MCF 10A (cell line): ENCODE results near the gene HAX1. TPM values are rescaled to one million over a fixed set of nuclear protein-coding genes. Genes with fewer than 3 reads are reported as not detected.

Source experiments
- BruUV-seq: library from RNA; stranded (reverse); fragments of 400-500 nt; replicated peaks from 2 replicates; lab custom pipeline; 2021; lab: Mats Ljungman, UMichigan
- CTCF ChIA-PET: fragments of 300-600 bp; sonication (Branson Sonifier 250); formaldehyde crosslinking; extraction: SDS; loops from one replicate; lab custom pipeline; 2021; ENCODE audit warnings: antibody characterized with exemption, inconsistent platforms; lab: Yijun Ruan, JAX
- POLR2A ChIA-PET: fragments of 300-600, 350-650 bp; sonication (Branson Sonifier 250); formaldehyde crosslinking; extraction: SDS; loops from one replicate; lab custom pipeline; 2020; ENCODE audit warnings: antibody characterized with exemption, inconsistent platforms; lab: Yijun Ruan, JAX
- DNase-seq: peaks from one replicate; pipeline ENCODE4 v3.0.0-alpha.2; 2018; ENCODE audit not compliant: unreplicated experiment
- H3K27ac Mint-ChIP-seq: one replicate; pipeline ENCODE4 v1.8.0; 2022; ENCODE audit warnings: mild to moderate bottlenecking, low read depth, mixed read lengths; ENCODE audit not compliant: unreplicated experiment
- H3K27me3 Mint-ChIP-seq: one replicate; pipeline ENCODE4 v1.8.0; 2022; ENCODE audit warnings: mixed read lengths; ENCODE audit not compliant: insufficient read depth, unreplicated experiment
- H3K36me3 Mint-ChIP-seq: one replicate; pipeline ENCODE4 v1.8.0; 2022; ENCODE audit warnings: mild to moderate bottlenecking, moderate library complexity, mixed read lengths; ENCODE audit not compliant: insufficient read depth, unreplicated experiment
- H3K4me1 Mint-ChIP-seq: one replicate; pipeline ENCODE4 v1.8.0; 2022; ENCODE audit warnings: mixed read lengths; ENCODE audit not compliant: insufficient read depth, unreplicated experiment
- H3K4me3 Mint-ChIP-seq: one replicate; pipeline ENCODE4 v1.8.0; 2022; ENCODE audit warnings: mild to moderate bottlenecking, moderate library complexity, mixed read lengths; ENCODE audit not compliant: unreplicated experiment
- H3K9me3 Mint-ChIP-seq: one replicate; pipeline ENCODE4 v1.8.0; 2022; ENCODE audit warnings: mixed read lengths; ENCODE audit not compliant: unreplicated experiment
- intact Hi-C: fragments of 100-400 bp; cut with micrococcal nuclease; formaldehyde crosslinking; loops from 2 replicates; pipeline ENCODE4 v1.14.1; 2022
- total RNA-seq: library from RNA; stranded (reverse); gene quantifications from 2 replicates; pipeline ENCODE4 v1.2.3, GENCODE V29; 2022
- TF ChIP-seq, protein P1 (sequence below): fragments of 200-600 bp; IDR thresholded peaks from one replicate; pipeline ENCODE4 v1.8.0; 2022; ENCODE audit warnings: antibody characterized with exemption, mild to moderate bottlenecking; ENCODE audit not compliant: unreplicated experiment

The HAX1 gene
- total RNA-seq, 1 experiment from 2014 or later, result 295 TPM

DNA sequence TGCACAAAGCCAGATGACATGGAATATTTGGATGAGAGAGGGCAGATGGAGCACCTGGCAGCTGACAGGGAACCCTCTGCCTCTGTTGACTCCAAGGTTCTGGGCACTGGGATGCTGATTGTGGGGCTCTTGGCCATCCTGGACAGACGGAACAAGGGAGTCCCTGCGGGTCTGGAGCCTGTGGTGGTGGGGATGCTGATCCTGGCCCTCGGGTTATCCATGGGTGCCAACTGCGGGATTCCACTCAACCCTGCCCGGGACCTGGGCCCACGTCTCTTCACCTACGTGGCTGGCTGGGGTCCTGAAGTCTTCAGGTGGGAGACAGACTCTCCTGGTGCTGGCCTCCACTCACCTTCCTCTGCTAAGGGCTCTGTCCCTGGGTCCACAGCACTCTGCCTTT is 51.1 kb downstream of the HAX1 start:
- no peak overlapping the region for H3K4me3 Mint-ChIP-seq
- CTCF ChIA-PET, result interaction anchor here (0.6 to 6.8 kb wide), 14 partner anchors 9 to 716 kb away, joined by 3 to 82 read pairs (median 4); no protein-coding TSS in a partner anchor
- H3K9me3 Mint-ChIP-seq, result no peaks in the 10 kb centered on the region
- H3K36me3 Mint-ChIP-seq, result no peaks in the 10 kb centered on the region
- intact Hi-C loops, result no loop called here
- H3K27me3 Mint-ChIP-seq, result no peaks in the 10 kb centered on the region
- no peak for DNase-seq
- BruUV-seq, result no TSS peak
- peaks cover 31% of the 10 kb centered on the region for H3K4me1 Mint-ChIP-seq
- TF ChIP-seq, protein P1, sequence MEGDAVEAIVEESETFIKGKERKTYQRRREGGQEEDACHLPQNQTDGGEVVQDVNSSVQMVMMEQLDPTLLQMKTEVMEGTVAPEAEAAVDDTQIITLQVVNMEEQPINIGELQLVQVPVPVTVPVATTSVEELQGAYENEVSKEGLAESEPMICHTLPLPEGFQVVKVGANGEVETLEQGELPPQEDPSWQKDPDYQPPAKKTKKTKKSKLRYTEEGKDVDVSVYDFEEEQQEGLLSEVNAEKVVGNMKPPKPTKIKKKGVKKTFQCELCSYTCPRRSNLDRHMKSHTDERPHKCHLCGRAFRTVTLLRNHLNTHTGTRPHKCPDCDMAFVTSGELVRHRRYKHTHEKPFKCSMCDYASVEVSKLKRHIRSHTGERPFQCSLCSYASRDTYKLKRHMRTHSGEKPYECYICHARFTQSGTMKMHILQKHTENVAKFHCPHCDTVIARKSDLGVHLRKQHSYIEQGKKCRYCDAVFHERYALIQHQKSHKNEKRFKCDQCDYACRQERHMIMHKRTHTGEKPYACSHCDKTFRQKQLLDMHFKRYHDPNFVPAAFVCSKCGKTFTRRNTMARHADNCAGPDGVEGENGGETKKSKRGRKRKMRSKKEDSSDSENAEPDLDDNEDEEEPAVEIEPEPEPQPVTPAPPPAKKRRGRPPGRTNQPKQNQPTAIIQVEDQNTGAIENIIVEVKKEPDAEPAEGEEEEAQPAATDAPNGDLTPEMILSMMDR, result no peak
- POLR2A ChIA-PET, result interaction anchor here (4.5 kb wide), 1 partner anchor 82 kb away, joined by 27 read pairs; the partner anchor contains the start of gene IL6R
- no peak overlapping the region for H3K27ac Mint-ChIP-seq

DNA sequence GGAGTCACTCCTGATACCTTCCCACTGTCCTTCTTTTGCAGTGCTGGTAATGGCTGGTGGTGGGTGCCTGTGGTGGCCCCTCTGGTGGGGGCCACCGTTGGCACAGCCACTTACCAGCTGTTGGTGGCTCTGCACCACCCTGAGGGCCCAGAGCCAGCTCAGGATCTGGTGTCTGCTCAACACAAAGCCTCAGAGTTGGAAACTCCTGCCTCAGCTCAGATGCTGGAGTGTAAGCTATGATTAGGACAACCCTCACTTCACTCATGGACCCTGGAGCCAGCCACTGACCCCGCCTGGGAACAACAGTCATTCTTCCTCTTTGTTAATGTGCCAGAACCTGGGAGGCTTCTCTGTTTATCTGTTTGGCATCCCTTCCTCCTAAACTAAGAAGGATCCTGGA is 51.8 kb downstream of the HAX1 start:
- no peak for DNase-seq
- Mint-ChIP-seq H3K27ac (no peak overlapping the region), H3K4me3 (peak overlapping the region; percentile 76), H3K36me3 (no peaks in the 10 kb centered on the region), H3K9me3 (no peaks in the 10 kb centered on the region), H3K27me3 (no peaks in the 10 kb centered on the region), H3K4me1 (peaks cover 31% of the 10 kb centered on the region)
- BruUV-seq, result no TSS peak
- POLR2A ChIA-PET, result interaction anchor here (1.0 to 4.5 kb wide), 2 partner anchors 11 to 81 kb away, joined by 3 to 27 read pairs; partner anchors contain the start of gene IL6R
- TF ChIP-seq, protein P1, result no peak
- CTCF ChIA-PET, result interaction anchor here (0.6 to 6.8 kb wide), 22 partner anchors 9 to 1242 kb away, joined by 3 to 82 read pairs (median 4); no protein-coding TSS in a partner anchor
- intact Hi-C loops, result loop anchor here (1.0 to 2.0 kb wide), 3 partner anchors 51 to 222 kb away; partner anchors contain the start of gene HAX1

DNA sequence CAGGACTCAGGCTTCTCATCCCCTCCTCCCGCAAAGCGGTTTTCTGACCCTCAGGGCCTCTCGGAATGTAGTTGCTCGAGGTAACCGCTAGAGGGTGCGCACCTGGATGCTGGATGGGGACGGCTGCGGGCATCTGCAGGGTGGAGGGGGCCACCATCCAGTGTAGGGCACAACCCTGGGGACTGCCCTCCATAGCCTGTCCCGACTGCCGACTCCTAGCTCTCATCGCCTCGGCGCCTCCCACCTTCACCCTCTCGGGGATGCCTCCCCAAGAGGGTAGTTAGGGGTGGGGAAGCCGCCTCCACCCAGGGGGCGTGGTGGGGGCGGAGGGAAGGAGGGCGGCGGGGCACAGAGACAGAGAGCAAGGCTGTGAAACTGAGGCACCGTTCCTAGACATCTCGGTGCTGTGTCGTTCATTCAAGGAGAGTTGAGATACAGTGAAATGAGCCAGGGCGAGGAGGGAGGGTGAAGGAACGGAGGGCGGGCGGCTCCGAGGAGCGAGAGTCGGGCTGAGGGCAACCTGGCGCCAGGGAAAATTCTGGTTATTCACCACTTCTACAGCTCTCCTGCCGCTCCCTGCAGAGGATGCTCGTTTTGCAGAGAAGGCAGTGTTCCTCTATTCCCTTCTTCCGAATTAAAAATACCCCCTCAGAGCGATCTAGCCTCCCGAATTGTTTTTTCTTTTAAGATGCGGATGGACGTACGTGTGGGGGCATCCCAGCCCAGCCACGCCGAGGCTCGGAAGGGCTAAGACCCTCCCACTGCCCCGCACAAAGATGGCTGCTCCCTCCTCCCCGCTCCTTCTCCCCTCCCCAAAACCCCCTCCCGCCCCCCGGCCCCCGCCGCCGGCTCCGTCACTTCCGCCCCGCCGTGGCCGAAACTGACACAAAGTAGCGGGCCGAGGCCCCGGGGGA is 52.5 kb downstream of the HAX1 start, which contains the start of gene ATP8B2:
TSS of gene ATP8B2 (plus strand) at position 857 of the 914 bp plus-strand sequence. CDS start 2,617 bp downstream, outside the sequence.
- ChIA-PET CTCF (interaction anchor here (0.7 to 6.8 kb wide), 22 partner anchors 9 to 1243 kb away, joined by 3 to 82 read pairs (median 4); no protein-coding TSS in a partner anchor), POLR2A (interaction anchor here (0.5 to 4.5 kb wide), 4 partner anchors 11 to 99 kb away, joined by 3 to 27 read pairs (median 4); partner anchors contain the start of gene IL6R)
- Mint-ChIP-seq H3K4me1 (peaks cover 31% of the 10 kb centered on the region), H3K27me3 (no peaks in the 10 kb centered on the region), H3K36me3 (peaks cover 3% of the 10 kb centered on the region), H3K9me3 (no peaks in the 10 kb centered on the region), H3K27ac (peak within 1 kb of the TSS; percentile 77), H3K4me3 (peak within 1 kb of the TSS; percentile 76)
- intact Hi-C loops, result loop anchor here (1.0 to 5.0 kb wide), 4 partner anchors 52 to 221 kb away; partner anchors contain the start of genes HAX1 and IL6R
- peak; percentile 85 for DNase-seq
- TF ChIP-seq, protein P1, result peak; percentile 99
- no TSS peak for BruUV-seq

Other genes with a start within 250 kb of the HAX1 start
- 0.05 and 0.10 TPM in 2 replicates for gene NUP210L, start 117.6 kb upstream of the HAX1 start, total RNA-seq
- gene TPM3, start 80.5 kb upstream of the HAX1 start, total RNA-seq, result 625 and 698 TPM in 2 replicates
- gene CFAP141, start 66.3 kb upstream of the HAX1 start, total RNA-seq, result not detected in 2 replicates
- gene UBAP2L, start 51.7 kb upstream of the HAX1 start, total RNA-seq, result 219 and 223 TPM in 2 replicates
- not detected in 2 replicates for gene AQP10, start 48.5 kb downstream of the HAX1 start, total RNA-seq
- 27.1 and 66.3 TPM in 2 replicates for gene ATP8B2, start 52.9 kb downstream of the HAX1 start, total RNA-seq
- 22.8 and 41.0 TPM in 2 replicates for gene IL6R, start 132.7 kb downstream of the HAX1 start, total RNA-seq
- gene TDRD10, start 229.6 kb downstream of the HAX1 start, total RNA-seq, result not detected in 2 replicates
- gene SHE, start 229.8 kb downstream of the HAX1 start, total RNA-seq, result not detected in 2 replicates